ENCODE results near the gene TBC1D22B. TPM values are rescaled to one million over a fixed set of nuclear protein-coding genes. Genes with fewer than 3 reads are reported as not detected.

TBC1D22B gene
- total RNA-seq, 1 experiment from 2014 or later = 11.8 TPM

GRCh38 chr6:37261198-37261597 is 3.6 kb downstream of the TBC1D22B start:
- intact Hi-C loops (cut with micrococcal nuclease; ENCODE audit: unreplicated experiment) = no loop called here
- CTCF ChIA-PET = interaction anchor here (0.7 kb wide), 2 partner anchors 10 to 55 kb away, joined by 5 to 10 read pairs; no protein-coding TSS in a partner anchor

GRCh38 chr6:37262446-37263026 is 5.0 kb downstream of the TBC1D22B start:
- no peak overlapping the region for H3K4me3 Mint-ChIP-seq (ENCODE audit: unreplicated experiment)
- POLR2A ChIA-PET = no interaction called here

More at GRCh38 chr6:37261198-37261597, 3.6 kb downstream of the TBC1D22B start:
- Mint-ChIP-seq H3K4me1 (ENCODE audit: low read depth, unreplicated experiment) (peaks cover 6% of the 10 kb centered on the region), H3K4me3 (ENCODE audit: unreplicated experiment) (no peak overlapping the region), H3K9me3 (ENCODE audit: unreplicated experiment) (no peaks in the 10 kb centered on the region), H3K27me3 (ENCODE audit: insufficient read depth, unreplicated experiment) (no peaks in the 10 kb centered on the region), H3K36me3 (ENCODE audit: insufficient read depth, unreplicated experiment) (peaks cover 16% of the 10 kb centered on the region), H3K27ac (ENCODE audit: unreplicated experiment) (no peak overlapping the region)
- H3K27me3 ChIP-seq (replicated peaks; ENCODE audit: control insufficient read depth, insufficient read depth, low read length) = no peaks in the 10 kb centered on the region
- H3K4me1 ChIP-seq = peaks cover 4% of the 10 kb centered on the region; the same call in 1 of the 2 replicates
- no TSS peak for BruUV-seq (replicated peaks)
- no peak for DNase-seq
- POLR2A ChIA-PET = interaction anchor here (0.6 kb wide), 1 partner anchor 42 kb away, joined by 3 read pairs; no protein-coding TSS in a partner anchor
- no peak overlapping the region for H3K4me3 ChIP-seq (ENCODE audit: low read depth, low read length)
- no peak for TF ChIP-seq CTCF (IDR thresholded peaks at IDR 0.05; ENCODE audit: insufficient read depth in 1 of 2, low read depth in 1 of 2, low read length in 1 of 2, severe bottlenecking in 1 of 2, unreplicated experiment in 1 of 2)
- H3K36me3 ChIP-seq (ENCODE audit: control insufficient read depth, insufficient read depth, low read length) = no peaks in the 10 kb centered on the region
- H3K9me3 ChIP-seq = no peaks in the 10 kb centered on the region

GRCh38 chr6:37265001-37265400 is 7.4 kb downstream of the TBC1D22B start:
- Histone ChIP-seq H3K4me3 (ENCODE audit: low read depth, low read length) (no peak overlapping the region), H3K9me3 (no peaks in the 10 kb centered on the region), H3K27me3 (replicated peaks; ENCODE audit: control insufficient read depth, insufficient read depth, low read length) (no peaks in the 10 kb centered on the region), H3K36me3 (ENCODE audit: control insufficient read depth, insufficient read depth, low read length) (no peaks in the 10 kb centered on the region), H3K4me1 (no peaks in the 10 kb centered on the region)
- Mint-ChIP-seq H3K27ac (ENCODE audit: unreplicated experiment) (no peak overlapping the region), H3K27me3 (ENCODE audit: insufficient read depth, unreplicated experiment) (no peaks in the 10 kb centered on the region), H3K4me1 (ENCODE audit: low read depth, unreplicated experiment) (peaks cover 6% of the 10 kb centered on the region), H3K36me3 (ENCODE audit: insufficient read depth, unreplicated experiment) (peaks cover 8% of the 10 kb centered on the region), H3K9me3 (ENCODE audit: unreplicated experiment) (no peaks in the 10 kb centered on the region), H3K4me3 (ENCODE audit: unreplicated experiment) (no peak overlapping the region)
- intact Hi-C loops (cut with micrococcal nuclease; ENCODE audit: unreplicated experiment) = no loop called here
- CTCF ChIA-PET = no interaction called here
- no TSS peak for BruUV-seq (replicated peaks)
- no peak for TF ChIP-seq CTCF (IDR thresholded peaks at IDR 0.05; ENCODE audit: insufficient read depth in 1 of 2, low read depth in 1 of 2, low read length in 1 of 2, severe bottlenecking in 1 of 2, unreplicated experiment in 1 of 2)
- POLR2A ChIA-PET = no interaction called here
- no peak for DNase-seq

More at GRCh38 chr6:37262446-37263026, 5.0 kb downstream of the TBC1D22B start:
- no peaks in the 10 kb centered on the region for H3K36me3 ChIP-seq (ENCODE audit: control insufficient read depth, insufficient read depth, low read length)
- TF ChIP-seq CTCF (IDR thresholded peaks at IDR 0.05; ENCODE audit: insufficient read depth in 1 of 2, low read depth in 1 of 2, low read length in 1 of 2, severe bottlenecking in 1 of 2, unreplicated experiment in 1 of 2) = no peak
- Mint-ChIP-seq H3K36me3 (ENCODE audit: insufficient read depth, unreplicated experiment) (peaks cover 15% of the 10 kb centered on the region), H3K27ac (ENCODE audit: unreplicated experiment) (no peak overlapping the region), H3K9me3 (ENCODE audit: unreplicated experiment) (no peaks in the 10 kb centered on the region), H3K27me3 (ENCODE audit: insufficient read depth, unreplicated experiment) (no peaks in the 10 kb centered on the region), H3K4me1 (ENCODE audit: low read depth, unreplicated experiment) (peaks cover 6% of the 10 kb centered on the region)
- intact Hi-C loops (cut with micrococcal nuclease; ENCODE audit: unreplicated experiment) = no loop called here
- peaks cover 4% of the 10 kb centered on the region; the same call in 1 of the 2 replicates for H3K4me1 ChIP-seq
- no peak overlapping the region for H3K4me3 ChIP-seq (ENCODE audit: low read depth, low read length)
- no peaks in the 10 kb centered on the region for H3K9me3 ChIP-seq
- no peak for DNase-seq
- H3K27me3 ChIP-seq (replicated peaks; ENCODE audit: control insufficient read depth, insufficient read depth, low read length) = no peaks in the 10 kb centered on the region
- CTCF ChIA-PET = no interaction called here
- no TSS peak for BruUV-seq (replicated peaks)

Data from Caco-2 (cell line).